Vagina (tissue), 2 donors: ENCODE results near the gene CALD1. TPM values are rescaled to one million over a fixed set of nuclear protein-coding genes. Genes with fewer than 3 reads are reported as not detected.

Experiments
- DNase-seq, 2 donors: peaks; one replicate each; pipeline ENCODE4 v3.0.0-alpha.2; 2017; ENCODE audit errors: extremely low spot score in 2 of 2
- H3K27ac ChIP-seq: fragments of 200-600 bp; sonication (generic); one replicate; pipeline ENCODE4 v1.5.1; 2019
- H3K27me3 ChIP-seq: fragments of 200-600 bp; sonication (generic); one replicate; pipeline ENCODE4 v1.5.1; 2019
- H3K36me3 ChIP-seq, 2 donors: fragments of 200-600 bp; sonication (generic); one replicate each; pipeline ENCODE4 v1.5.1; 2017 to 2019
- H3K4me1 ChIP-seq: fragments of 200-600 bp; sonication (generic); one replicate; pipeline ENCODE4 v1.5.1; 2019
- H3K4me3 ChIP-seq, 2 donors: fragments of 200-600 bp; sonication (generic); 1 replicate in 1 of 2; 2 replicates in 1 of 2; pipeline ENCODE4 v1.5.1; 2016 to 2019
- H3K9me3 ChIP-seq: fragments of 200-600 bp; sonication (generic); one replicate; pipeline ENCODE4 v1.5.1; 2019
- POLR2A ChIP-seq, 2 donors: fragments of 450-650 bp; IDR thresholded peaks; one replicate each; pipeline ENCODE4 v1.6.1; 2017; ENCODE audit warnings: antibody characterized with exemption in 2 of 2, mild to moderate bottlenecking in 2 of 2, moderate library complexity in 2 of 2
- POLR2AphosphoS5 ChIP-seq, 2 donors: sonication (generic); formaldehyde crosslinking; IDR thresholded peaks; one replicate each; pipeline ENCODE4 v1.9.0; 2017; ENCODE audit warnings: antibody characterized with exemption in 2 of 2, mild to moderate bottlenecking in 2 of 2, low read depth in 1 of 2; ENCODE audit not compliant: insufficient read depth in 1 of 2
- intact Hi-C: fragments of 100-400 bp; cut with DNase I; formaldehyde crosslinking; loops from one replicate; pipeline ENCODE4 v1.15.1; 2023
- total RNA-seq: library from RNA; depleted of rRNA; stranded (reverse); fragments of >200 nt; gene quantifications from one replicate; pipeline ENCODE4 v1.2.3, GENCODE V29; 2016
- TF ChIP-seq, protein P1 (sequence below), 3 experiments: fragments of 450-650 bp in 2 of 3; fragments of 200-600 bp in 1 of 3; sonication (generic) in 1 of 3; IDR thresholded peaks; one replicate each; pipeline ENCODE4 v1.5.1; 2017 to 2019; ENCODE audit warnings: antibody characterized with exemption in 3 of 3, mild to moderate bottlenecking in 2 of 3, moderate library complexity in 2 of 3

CALD1 gene
- total RNA-seq, 1 donor from 2014 or later, result 343 TPM

DNA sequence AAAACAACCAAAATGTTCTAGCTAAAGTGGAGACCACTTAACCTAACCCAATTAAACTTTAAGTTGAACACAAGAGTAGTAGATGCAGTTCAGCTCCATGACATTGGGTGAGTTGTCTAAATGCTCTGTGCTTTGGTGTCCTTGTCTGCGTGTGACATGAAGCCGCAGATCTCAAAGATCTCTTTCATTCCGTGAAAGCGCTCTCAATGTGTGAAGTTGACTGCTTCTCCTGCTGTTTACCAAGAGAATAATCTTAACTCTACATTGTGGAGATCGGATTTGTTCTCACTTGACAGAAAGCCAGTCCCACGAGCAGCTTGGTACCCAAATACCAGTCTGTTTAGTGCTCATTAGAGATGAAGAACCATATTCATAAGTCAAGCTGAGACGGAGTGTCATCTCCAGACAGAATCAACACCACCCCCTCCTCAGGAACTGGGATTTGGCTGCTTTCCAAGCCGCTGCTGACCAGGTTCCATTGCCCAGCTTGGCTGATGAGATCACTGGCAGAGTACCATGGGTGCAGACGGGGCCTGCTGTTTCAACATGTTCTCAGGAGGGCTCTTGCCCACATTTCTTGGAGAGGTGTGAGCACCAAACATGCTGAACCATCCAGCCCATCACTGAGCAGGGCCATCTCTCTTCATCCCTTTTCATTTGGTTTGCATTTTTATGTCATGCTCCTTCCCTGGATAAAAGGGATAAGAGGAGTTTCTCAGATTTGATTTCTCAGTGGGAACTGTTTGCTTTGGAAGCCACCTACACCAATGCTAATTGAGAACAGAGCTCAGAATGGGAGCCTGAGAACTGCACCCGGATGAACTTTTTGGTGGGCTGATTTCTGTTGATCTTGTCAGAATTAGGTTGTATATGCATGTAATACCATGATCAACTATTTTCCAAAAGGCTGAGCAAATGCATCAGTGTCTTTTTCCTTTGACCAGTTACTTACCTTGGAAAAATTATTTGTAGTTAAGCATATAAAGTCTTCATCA lies 111.1 kb downstream of the CALD1 start:
- Histone ChIP-seq H3K4me1 (peaks cover 52% of the 10 kb centered on the region), H3K4me3 (peak overlapping the region; percentile 48 to 49), H3K9me3 (no peaks in the 10 kb centered on the region), H3K27me3 (no peaks in the 10 kb centered on the region), H3K27ac (peak overlapping the region; percentile 83), H3K36me3 (no peaks in the 10 kb centered on the region)
- DNase-seq, result no peak
- intact Hi-C loops, result loop anchor here (5.0 kb wide), 2 partner anchors 98 to 198 kb away; no protein-coding TSS in a partner anchor
- no peak for TF ChIP-seq POLR2A (IDR thresholded peaks at IDR 0.05)
- TF ChIP-seq, protein P1, sequence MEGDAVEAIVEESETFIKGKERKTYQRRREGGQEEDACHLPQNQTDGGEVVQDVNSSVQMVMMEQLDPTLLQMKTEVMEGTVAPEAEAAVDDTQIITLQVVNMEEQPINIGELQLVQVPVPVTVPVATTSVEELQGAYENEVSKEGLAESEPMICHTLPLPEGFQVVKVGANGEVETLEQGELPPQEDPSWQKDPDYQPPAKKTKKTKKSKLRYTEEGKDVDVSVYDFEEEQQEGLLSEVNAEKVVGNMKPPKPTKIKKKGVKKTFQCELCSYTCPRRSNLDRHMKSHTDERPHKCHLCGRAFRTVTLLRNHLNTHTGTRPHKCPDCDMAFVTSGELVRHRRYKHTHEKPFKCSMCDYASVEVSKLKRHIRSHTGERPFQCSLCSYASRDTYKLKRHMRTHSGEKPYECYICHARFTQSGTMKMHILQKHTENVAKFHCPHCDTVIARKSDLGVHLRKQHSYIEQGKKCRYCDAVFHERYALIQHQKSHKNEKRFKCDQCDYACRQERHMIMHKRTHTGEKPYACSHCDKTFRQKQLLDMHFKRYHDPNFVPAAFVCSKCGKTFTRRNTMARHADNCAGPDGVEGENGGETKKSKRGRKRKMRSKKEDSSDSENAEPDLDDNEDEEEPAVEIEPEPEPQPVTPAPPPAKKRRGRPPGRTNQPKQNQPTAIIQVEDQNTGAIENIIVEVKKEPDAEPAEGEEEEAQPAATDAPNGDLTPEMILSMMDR (IDR thresholded peaks at IDR 0.05), result no peak
- no peak for TF ChIP-seq POLR2AphosphoS5 (IDR thresholded peaks at IDR 0.05; ENCODE audit: insufficient read depth in 1 of 2, low read depth in 1 of 2)

GRCh38 chr7:134891262-134891695 lies 111.8 kb downstream of the CALD1 start:
- H3K4me1 ChIP-seq, result peaks cover 46% of the 10 kb centered on the region
- peak in 1 of 2 donors; percentile 95 for DNase-seq
- H3K9me3 ChIP-seq, result no peaks in the 10 kb centered on the region
- no peaks in the 10 kb centered on the region for H3K36me3 ChIP-seq
- peak overlapping the region; percentile 83 for H3K27ac ChIP-seq
- H3K27me3 ChIP-seq, result no peaks in the 10 kb centered on the region
- intact Hi-C loops, result loop anchor here (5.0 kb wide), 2 partner anchors 99 to 199 kb away; no protein-coding TSS in a partner anchor
- TF ChIP-seq POLR2AphosphoS5 (IDR thresholded peaks at IDR 0.05; ENCODE audit: insufficient read depth in 1 of 2, low read depth in 1 of 2), result peak; percentile 87 to 89
- peak in 1 of 2 donors; percentile 25 for TF ChIP-seq POLR2A (IDR thresholded peaks at IDR 0.05)
- TF ChIP-seq, protein P1 (IDR thresholded peaks at IDR 0.05), result no peak
- H3K4me3 ChIP-seq, result peak overlapping the region; percentile 48 to 49

DNA sequence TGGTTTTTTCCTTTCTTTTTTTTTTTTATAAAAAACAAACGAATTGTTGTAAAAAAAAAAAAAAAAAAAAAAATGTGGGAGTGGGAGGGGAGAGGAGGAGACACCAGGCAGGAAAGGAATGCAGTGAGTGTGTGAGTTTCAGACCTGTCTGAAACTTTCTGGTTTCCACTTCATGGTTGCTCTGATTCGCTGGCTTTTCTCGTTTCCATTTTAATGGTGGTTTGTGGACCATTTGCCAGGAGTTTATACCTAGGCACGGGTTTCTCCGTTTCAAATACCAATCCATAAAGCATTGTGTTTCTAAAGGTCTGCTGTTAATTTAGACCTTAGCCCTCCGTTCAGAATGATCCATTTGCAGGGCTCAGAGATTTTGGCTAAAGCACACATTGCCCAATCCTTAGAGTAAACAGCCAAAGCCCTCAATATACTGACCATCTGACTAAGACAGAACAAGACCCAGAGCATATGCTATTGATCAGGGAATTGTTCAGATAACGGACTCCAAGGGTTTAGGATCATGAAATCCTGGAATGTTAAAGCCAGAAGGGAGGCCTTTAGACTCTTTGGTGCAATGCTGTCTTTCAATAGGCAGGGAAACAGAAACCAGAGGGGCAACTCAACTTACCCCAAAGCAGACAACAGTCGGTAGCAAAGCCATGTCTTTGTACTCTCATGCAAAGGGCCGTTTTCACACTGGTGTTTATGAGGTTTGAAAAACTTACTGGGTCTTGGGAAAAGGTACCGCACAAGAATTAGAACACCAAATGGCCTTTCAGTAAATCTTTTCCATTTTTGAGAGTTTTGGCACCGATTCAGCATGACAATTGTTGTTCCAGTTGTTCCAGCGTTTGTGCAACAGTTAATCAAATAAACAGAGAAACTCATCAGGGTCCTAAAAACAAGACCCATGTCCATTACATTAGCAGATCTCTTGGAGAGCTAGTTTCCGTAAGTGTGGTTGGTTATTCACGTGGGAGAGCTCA lies 112.6 kb downstream of the CALD1 start:
- Histone ChIP-seq H3K27me3 (no peaks in the 10 kb centered on the region), H3K4me3 (peak overlapping the region; percentile 48 to 49), H3K9me3 (no peaks in the 10 kb centered on the region), H3K36me3 (no peaks in the 10 kb centered on the region), H3K27ac (peak overlapping the region; percentile 83), H3K4me1 (peaks cover 39% of the 10 kb centered on the region)
- DNase-seq, result no peak
- TF ChIP-seq POLR2A (IDR thresholded peaks at IDR 0.05) (no peak), POLR2AphosphoS5 (IDR thresholded peaks at IDR 0.05; ENCODE audit: insufficient read depth in 1 of 2, low read depth in 1 of 2) (peak in 1 of 2 donors; percentile 32)
- intact Hi-C loops, result loop anchor here (5.0 kb wide), 2 partner anchors 100 to 200 kb away; no protein-coding TSS in a partner anchor

- intact Hi-C loops, result loop anchor here (5.0 kb wide), 2 partner anchors 101 to 201 kb away; no protein-coding TSS in a partner anchor
- no peak for DNase-seq
- H3K27me3 ChIP-seq, result no peaks in the 10 kb centered on the region
- H3K4me1 ChIP-seq, result peaks cover 40% of the 10 kb centered on the region
- no peaks in the 10 kb centered on the region for H3K9me3 ChIP-seq
- TF ChIP-seq POLR2AphosphoS5 (IDR thresholded peaks at IDR 0.05; ENCODE audit: insufficient read depth in 1 of 2, low read depth in 1 of 2) (no peak), POLR2A (IDR thresholded peaks at IDR 0.05) (no peak)
- TF ChIP-seq, protein P1 (IDR thresholded peaks at IDR 0.05), result no peak
- peak overlapping the region; percentile 83 for H3K27ac ChIP-seq
- H3K36me3 ChIP-seq, result no peaks in the 10 kb centered on the region
- peak overlapping the region; percentile 48 to 49 for H3K4me3 ChIP-seq
Observed at GRCh38 chr7:134892963-134893362, 113.5 kb downstream of the CALD1 start.
